Measurements from ENCODE around the gene ZNF200.

DNA sequence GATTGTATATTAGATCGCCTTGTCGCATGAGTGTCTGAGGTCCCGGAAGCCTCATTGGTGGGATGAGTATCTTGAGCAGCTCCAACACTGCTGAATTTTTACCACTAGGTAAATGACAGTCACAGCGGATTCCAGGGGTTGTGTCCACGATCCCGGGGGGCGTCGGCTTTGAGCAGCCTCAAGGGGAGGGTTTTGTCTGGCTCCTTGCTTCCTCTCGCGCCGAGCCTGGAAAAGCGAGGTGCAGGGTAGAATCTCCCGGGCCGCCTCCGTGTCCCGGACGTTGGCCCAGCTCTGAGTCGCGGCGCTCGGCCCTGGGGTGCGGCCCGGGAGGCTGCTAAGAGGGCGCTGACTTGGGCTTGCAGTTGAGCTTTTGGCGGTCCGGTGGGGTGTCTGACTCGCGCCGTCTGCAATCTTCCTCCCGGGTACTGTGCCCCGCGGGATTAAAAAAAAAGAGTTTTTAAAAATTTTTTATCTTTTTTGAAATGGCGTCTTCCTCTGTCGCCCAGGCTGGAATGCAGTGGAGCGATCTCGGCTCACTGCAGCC is 42.4 kb downstream of the ZNF200 start:
- TF ChIP-seq, protein P1, sequence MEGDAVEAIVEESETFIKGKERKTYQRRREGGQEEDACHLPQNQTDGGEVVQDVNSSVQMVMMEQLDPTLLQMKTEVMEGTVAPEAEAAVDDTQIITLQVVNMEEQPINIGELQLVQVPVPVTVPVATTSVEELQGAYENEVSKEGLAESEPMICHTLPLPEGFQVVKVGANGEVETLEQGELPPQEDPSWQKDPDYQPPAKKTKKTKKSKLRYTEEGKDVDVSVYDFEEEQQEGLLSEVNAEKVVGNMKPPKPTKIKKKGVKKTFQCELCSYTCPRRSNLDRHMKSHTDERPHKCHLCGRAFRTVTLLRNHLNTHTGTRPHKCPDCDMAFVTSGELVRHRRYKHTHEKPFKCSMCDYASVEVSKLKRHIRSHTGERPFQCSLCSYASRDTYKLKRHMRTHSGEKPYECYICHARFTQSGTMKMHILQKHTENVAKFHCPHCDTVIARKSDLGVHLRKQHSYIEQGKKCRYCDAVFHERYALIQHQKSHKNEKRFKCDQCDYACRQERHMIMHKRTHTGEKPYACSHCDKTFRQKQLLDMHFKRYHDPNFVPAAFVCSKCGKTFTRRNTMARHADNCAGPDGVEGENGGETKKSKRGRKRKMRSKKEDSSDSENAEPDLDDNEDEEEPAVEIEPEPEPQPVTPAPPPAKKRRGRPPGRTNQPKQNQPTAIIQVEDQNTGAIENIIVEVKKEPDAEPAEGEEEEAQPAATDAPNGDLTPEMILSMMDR (conservative IDR thresholded peaks at IDR 0.05): no peak
- no peak for TF ChIP-seq EZH2 (IDR thresholded peaks at IDR 0.05; ENCODE audit: low read depth)
